GM12878 (cell line): ENCODE measurements around the gene COG4. TPM values are rescaled to one million over a fixed set of nuclear protein-coding genes. Genes with fewer than 3 reads are reported as not detected.

Source experiments
- ATAC-seq: fragments of 200-7000 bp; cut with Tn5 transposase; 3 replicates; pipeline ENCODE4 v1.9.1; 2020; ENCODE audit warnings: mild to moderate bottlenecking, moderate library complexity
- BruUV-seq: library from RNA; stranded (reverse); fragments of 400-500 nt; replicated peaks from 2 replicates; lab custom pipeline; 2021; lab: Mats Ljungman, UMichigan
- CTCF ChIA-PET: fragments of 300-600 bp; sonication (Branson Sonifier 250); formaldehyde crosslinking; extraction: SDS; loops from one replicate; lab custom pipeline; 2021; ENCODE audit warnings: inconsistent platforms; lab: Yijun Ruan, JAX
- POLR2A ChIA-PET: fragments of 350-600 bp; formaldehyde crosslinking; extraction: SDS; loops from one replicate; lab custom pipeline; 2021; ENCODE audit warnings: inconsistent platforms; lab: Charles Lee
- RAD21 ChIA-PET: fragments of 300-600 bp; sonication (Branson Sonifier 250); formaldehyde crosslinking; loops from one replicate; lab custom pipeline; 2023; ENCODE audit warnings: antibody characterized with exemption; ENCODE audit not compliant: unreplicated experiment; lab: Charles Lee
- SMC1A ChIA-PET: fragments of 300-600 bp; sonication (Branson Sonifier 250); formaldehyde crosslinking; loops from one replicate; lab custom pipeline; 2023; ENCODE audit not compliant: unreplicated experiment, uncharacterized antibody; lab: Charles Lee
- DNase-seq: peaks from one replicate; pipeline ENCODE4 v3.0.0-alpha.2; 2011; ENCODE audit warnings: low read depth, low spot score
- FAIRE-seq: peaks from 3 replicates; lab custom pipeline; 2011; peaks lifted over from hg19 to GRCh38; lab: Jason Lieb, UNC
- H2AFZ ChIP-seq: 2 replicates; pipeline ENCODE4 v1.6.0; 2011; ENCODE audit warnings: low read depth, low read length, control low read depth; ENCODE audit not compliant: control insufficient read depth
- H3K27ac ChIP-seq: 2 replicates; pipeline ENCODE4 v1.5.1; 2011; ENCODE audit warnings: control low read depth; ENCODE audit not compliant: control insufficient read depth, insufficient read depth
- H3K27me3 ChIP-seq, 2 experiments: replicated peaks in 1 of 2; 2 replicates each; pipeline versions ENCODE4 v1.6.0 to v1.6.1; 2011; ENCODE audit warnings: low read length in 1 of 2; ENCODE audit not compliant: control insufficient read depth in 2 of 2, insufficient read depth in 2 of 2
- H3K36me3 ChIP-seq, 2 experiments: 2 replicates each; pipeline ENCODE4 v1.5.1; 2011; ENCODE audit warnings: low read length in 1 of 2; ENCODE audit not compliant: control insufficient read depth in 2 of 2, insufficient read depth in 2 of 2
- H3K4me1 ChIP-seq: 2 replicates; pipeline ENCODE4 v1.6.1; 2011; ENCODE audit warnings: mild to moderate bottlenecking, low read length, moderate library complexity, mixed read lengths; ENCODE audit not compliant: control insufficient read depth, insufficient read depth
- H3K4me2 ChIP-seq: 2 replicates; pipeline ENCODE4 v1.6.0; 2011; ENCODE audit warnings: control low read depth; ENCODE audit not compliant: control insufficient read depth, insufficient read depth
- H3K4me3 ChIP-seq: fragments of 200-600 bp; sonication (generic); 2 replicates; pipeline ENCODE4 v1.5.1; 2016
- H3K79me2 ChIP-seq: 2 replicates; pipeline ENCODE4 v1.6.0; 2011; ENCODE audit warnings: low read length; ENCODE audit not compliant: control insufficient read depth, insufficient read depth
- H3K9ac ChIP-seq: 2 replicates; pipeline ENCODE4 v1.8.0; 2011; ENCODE audit warnings: low read length, control low read depth, mixed read lengths; ENCODE audit not compliant: control insufficient read depth, insufficient read depth
- H3K9me3 ChIP-seq: replicated peaks from 3 replicates; pipeline ENCODE4 v1.5.1; 2011; ENCODE audit warnings: mild to moderate bottlenecking, low read length; ENCODE audit not compliant: control insufficient read depth, insufficient read depth
- H4K20me1 ChIP-seq: 2 replicates; pipeline ENCODE4 v1.6.0; 2011; ENCODE audit not compliant: control insufficient read depth, insufficient read depth
- CTCF ChIP-seq, 3 experiments: IDR thresholded peaks in 2 of 3; conservative IDR thresholded peaks in 1 of 3; 2 replicates each; pipeline ENCODE4 v1.5.1; 2011; ENCODE audit warnings: low read depth in 3 of 3, low read length in 3 of 3, mild to moderate bottlenecking in 3 of 3, control low read depth in 2 of 3, moderate library complexity in 2 of 3, inconsistent platforms in 1 of 3, mixed read lengths in 1 of 3; ENCODE audit not compliant: control insufficient read depth in 2 of 3, insufficient read depth in 1 of 3; ENCODE audit errors: extremely low read depth in 1 of 3
- E2F4 ChIP-seq: IDR thresholded peaks from 2 replicates; pipeline ENCODE4 v1.6.1; 2012; ENCODE audit warnings: low read depth, low read length, improper control_type of control experiment
- GABPA ChIP-seq: IDR thresholded peaks from 2 replicates; pipeline ENCODE4 v1.6.1; 2014; ENCODE audit warnings: antibody characterized with exemption, low read depth, mild to moderate bottlenecking, inconsistent platforms
- GATAD2B ChIP-seq: fragments of 450-650 bp; conservative IDR thresholded peaks from 2 replicates; pipeline ENCODE4 v1.6.1; 2017; ENCODE audit warnings: low read depth, mild to moderate bottlenecking, moderate library complexity
- MTA2 ChIP-seq: fragments of 450-650 bp; IDR thresholded peaks from 2 replicates; pipeline ENCODE4 v1.6.1; 2016; ENCODE audit warnings: low read depth, mild to moderate bottlenecking, moderate library complexity
- PAX5 ChIP-seq: IDR thresholded peaks from 2 replicates; pipeline ENCODE4 v1.6.1; 2011; ENCODE audit warnings: low read depth, low read length, borderline replicate concordance
- SIX5 ChIP-seq: IDR thresholded peaks from 2 replicates; pipeline ENCODE4 v1.6.1; 2011; ENCODE audit warnings: mild to moderate bottlenecking, low read depth, low read length, moderate library complexity; ENCODE audit not compliant: severe bottlenecking
- SRF ChIP-seq, 2 experiments: IDR thresholded peaks; 2 replicates each; pipeline ENCODE4 v1.6.1; 2011; ENCODE audit warnings: low read depth in 2 of 2, low read length in 2 of 2, mild to moderate bottlenecking in 1 of 2, moderate library complexity in 1 of 2
- YBX1 ChIP-seq: fragments of 450-650 bp; IDR thresholded peaks from 2 replicates; pipeline ENCODE4 v1.6.1; 2016; ENCODE audit warnings: antibody characterized with exemption
- WGBS: methylation state at CpG from one replicate; pipeline ENCODE4 v1.1.6; 2016; ENCODE audit warnings: low lambda C conversion rate; ENCODE audit not compliant: insufficient replicate concordance, insufficient coverage; ENCODE audit errors: missing lambda C conversion rate; 5-methylcytosine and 5-hydroxymethylcytosine counted together
- in situ Hi-C: fragments of 300-500 bp; cut with MboI; formaldehyde crosslinking; loops from 9 replicates; pipeline ENCODE4 v1.14.3; 2018; ENCODE audit warnings: mixed read lengths
- intact Hi-C: fragments of 100-400 bp; cut with micrococcal nuclease; formaldehyde crosslinking; loops from one replicate; pipeline ENCODE4 v1.14.2; 2022; ENCODE audit not compliant: unreplicated experiment
- polyA plus RNA-seq, 11 experiments: library from polyadenylated mRNA; depleted of rRNA in 4 of 11; unstranded in 6 of 11; stranded (reverse) in 5 of 11; fragments of >200 nt; fragmentation: Nextera tagmentation in 4 of 11; fragmentation: Illumina TruSeq in 1 of 11; extraction: Ambion mirVana in 4 of 11; extraction: Trizol in 1 of 11; gene quantifications; 1 replicate in 1 of 11; 2 replicates in 10 of 11; pipeline versions ENCODE4 v1.2.1 to v1.2.3, GENCODE V29; 2011 to 2016; ENCODE audit warnings: inconsistent platforms in 2 of 11, missing spikeins in 2 of 11, low read depth in 1 of 11
- total RNA-seq, 4 experiments: library from RNA; depleted of rRNA in 3 of 4; stranded (reverse); fragments of >200 nt in 3 of 4; fragmentation: Illumina TruSeq in 1 of 4; extraction: Trizol in 1 of 4; gene quantifications; 2 replicates each; pipeline versions ENCODE4 v1.2.1 to v1.2.3, GENCODE V29; 2013 to 2021
- TF ChIP-seq, protein P1 (sequence below): IDR thresholded peaks from 2 replicates; pipeline ENCODE4 v1.6.1; 2012; ENCODE audit warnings: low read depth, low read length, improper control_type of control experiment
- TF ChIP-seq, protein P2 (sequence below): fragments of 150-350 bp; IDR thresholded peaks from 2 replicates; pipeline ENCODE4 v1.6.1; 2014; ENCODE audit warnings: mild to moderate bottlenecking, low read depth, low read length

COG4 gene
- total and polyA plus RNA-seq, 10 of the 15 experiments (the other 5 are each of a cell fraction or from before 2014, with no cell fraction given) = 7.0 to 57.7 (median 33.0) TPM

- no peak overlapping the region for H3K4me3 ChIP-seq
- intact Hi-C loops = no loop called here
Measured at GRCh38 chr16:70552675-70553074, 29.3 kb upstream of the COG4 start.

More at GRCh38 chr16:70552675-70553074, 29.3 kb upstream of the COG4 start:
- BruUV-seq = no TSS peak
- no peak overlapping the region for H2AFZ ChIP-seq
- TF ChIP-seq SIX5 (no peak), CTCF (IDR thresholded peaks at IDR 0.05 in 2 of 3, conservative IDR thresholded peaks at IDR 0.05 in 1 of 3; ENCODE audit: control insufficient read depth in 2 of 3, extremely low read depth in 1 of 3, insufficient read depth in 1 of 3, low read depth in 3 of 3, low read length in 3 of 3) (no peak), GATAD2B (no peak), E2F4 (no peak), PAX5 (no peak), MTA2 (no peak), YBX1 (no peak), GABPA (no peak), SRF (IDR thresholded peaks at IDR 0.05; ENCODE audit: low read depth in 2 of 2, low read length in 2 of 2) (no peak)
- TF ChIP-seq, protein P1, sequence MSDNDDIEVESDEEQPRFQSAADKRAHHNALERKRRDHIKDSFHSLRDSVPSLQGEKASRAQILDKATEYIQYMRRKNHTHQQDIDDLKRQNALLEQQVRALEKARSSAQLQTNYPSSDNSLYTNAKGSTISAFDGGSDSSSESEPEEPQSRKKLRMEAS = no peak
- TF ChIP-seq, protein P2, sequence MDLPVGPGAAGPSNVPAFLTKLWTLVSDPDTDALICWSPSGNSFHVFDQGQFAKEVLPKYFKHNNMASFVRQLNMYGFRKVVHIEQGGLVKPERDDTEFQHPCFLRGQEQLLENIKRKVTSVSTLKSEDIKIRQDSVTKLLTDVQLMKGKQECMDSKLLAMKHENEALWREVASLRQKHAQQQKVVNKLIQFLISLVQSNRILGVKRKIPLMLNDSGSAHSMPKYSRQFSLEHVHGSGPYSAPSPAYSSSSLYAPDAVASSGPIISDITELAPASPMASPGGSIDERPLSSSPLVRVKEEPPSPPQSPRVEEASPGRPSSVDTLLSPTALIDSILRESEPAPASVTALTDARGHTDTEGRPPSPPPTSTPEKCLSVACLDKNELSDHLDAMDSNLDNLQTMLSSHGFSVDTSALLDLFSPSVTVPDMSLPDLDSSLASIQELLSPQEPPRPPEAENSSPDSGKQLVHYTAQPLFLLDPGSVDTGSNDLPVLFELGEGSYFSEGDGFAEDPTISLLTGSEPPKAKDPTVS = no peak
- no peak overlapping the region for H3K27ac ChIP-seq
- in situ Hi-C loops = no loop called here
- no peaks in the 10 kb centered on the region for H3K9me3 ChIP-seq
- peaks cover 42 to 56% of the 10 kb centered on the region in 2 experiments for H3K36me3 ChIP-seq
- CTCF ChIA-PET = interaction anchor here (1.2 to 1.8 kb wide), 2 partner anchors 44 to 97 kb away, joined by 4 to 5 read pairs; no protein-coding TSS in a partner anchor
- H3K27me3 ChIP-seq = no peaks in the 10 kb centered on the region
- H3K79me2 ChIP-seq = peaks cover 8% of the 10 kb centered on the region
- H3K4me1 ChIP-seq = no peaks in the 10 kb centered on the region
- over 99% methylated on average over 8 of the region's 8 CpGs for WGBS
- no peak for ATAC-seq
- no peak for FAIRE-seq
- RAD21 ChIA-PET = no interaction called here
- SMC1A ChIA-PET = interaction anchor here (1.4 to 1.9 kb wide), 3 partner anchors 9 to 158 kb away, joined by 3 to 4 read pairs (median 4); no protein-coding TSS in a partner anchor
- H4K20me1 ChIP-seq = peaks cover 6% of the 10 kb centered on the region
- no peak for DNase-seq
- no peak overlapping the region for H3K4me2 ChIP-seq
- POLR2A ChIA-PET = no interaction called here
- no peak overlapping the region for H3K9ac ChIP-seq
